Muscle of leg (tissue), 11 donors: Measurements from ENCODE around the gene NKD1. TPM values are rescaled to one million over a fixed set of nuclear protein-coding genes. Genes with fewer than 3 reads are reported as not detected.

Source experiments
- DNase-seq: peaks from one replicate; pipeline ENCODE4 v3.0.0; 2013
- H3K27ac ChIP-seq: one replicate; pipeline ENCODE4 v1.5.1; 2013; ENCODE audit warnings: mild to moderate bottlenecking, low read length, control low read depth
- H3K27me3 ChIP-seq: one replicate; pipeline ENCODE4 v1.6.1; 2013; ENCODE audit warnings: low read length; ENCODE audit not compliant: control insufficient read depth, insufficient read depth
- H3K36me3 ChIP-seq: one replicate; pipeline ENCODE4 v1.6.1; 2013; ENCODE audit warnings: low read length; ENCODE audit not compliant: control insufficient read depth, insufficient read depth
- H3K4me1 ChIP-seq: one replicate; pipeline ENCODE4 v1.6.1; 2013; ENCODE audit warnings: low read length; ENCODE audit not compliant: control insufficient read depth, insufficient read depth
- H3K4me3 ChIP-seq: one replicate; pipeline ENCODE4 v1.5.1; 2013; ENCODE audit warnings: low read length, control low read depth
- H3K9me3 ChIP-seq: replicated peaks from 2 replicates; pipeline ENCODE4 v1.6.1; 2013; ENCODE audit warnings: low read depth, low read length; ENCODE audit not compliant: control insufficient read depth
- WGBS: methylation state at CpG from one replicate; pipeline ENCODE4 v1.1.5; 2013; ENCODE audit warnings: missing lambda C conversion rate; ENCODE audit not compliant: insufficient coverage; 5-methylcytosine and 5-hydroxymethylcytosine counted together
- polyA plus RNA-seq, 8 donors: library from polyadenylated mRNA; unstranded; fragments of 120-200 nt; gene quantifications; one replicate each; pipeline versions ENCODE4 v1.2.1 to v1.2.3, GENCODE V29; 2013; ENCODE audit warnings: inconsistent platforms in 1 of 8, low replicate concordance in 1 of 8; ENCODE audit not compliant: insufficient read length in 8 of 8, insufficient read depth in 1 of 8
- total RNA-seq: library from RNA; stranded (reverse); fragments of 120-200 nt; gene quantifications from one replicate; pipeline ENCODE4 v1.2.4, GENCODE V29; 2013

NKD1 gene
- total and polyA plus RNA-seq, 9 donors, result 2.8 to 7.7 (median 4.5) TPM

- no peak for DNase-seq
- Histone ChIP-seq H3K27me3 (peaks cover 56% of the 10 kb centered on the region), H3K4me3 (no peak overlapping the region), H3K4me1 (peaks cover 15% of the 10 kb centered on the region), H3K9me3 (no peaks in the 10 kb centered on the region), H3K27ac (no peak overlapping the region), H3K36me3 (no peaks in the 10 kb centered on the region)
- WGBS, result 71% methylated on average over 1 of the region's 2 CpGs
These were observed 2.1 kb upstream of the NKD1 start for GRCh38 chr16:50546125-50546524.

- peaks cover 2% of the 10 kb centered on the region for H3K36me3 ChIP-seq
- peaks cover 59% of the 10 kb centered on the region for H3K27me3 ChIP-seq
- WGBS, result under 1% methylated on average over 39 of the region's 50 CpGs
- H3K4me3 ChIP-seq, result peak overlapping the region; percentile 57
- H3K9me3 ChIP-seq, result no peaks in the 10 kb centered on the region
- no peak overlapping the region for H3K27ac ChIP-seq
- peak; percentile 43 for DNase-seq
- H3K4me1 ChIP-seq, result peaks cover 15% of the 10 kb centered on the region
These were observed 664 bp upstream of the NKD1 start for GRCh38 chr16:50547340-50548124.

- H3K27ac ChIP-seq, result no peak overlapping the region
- H3K9me3 ChIP-seq, result no peaks in the 10 kb centered on the region
- H3K36me3 ChIP-seq, result peaks cover 5% of the 10 kb centered on the region
- 7% methylated on average over 45 of the region's 46 CpGs for WGBS
- H3K27me3 ChIP-seq, result peaks cover 49% of the 10 kb centered on the region
- H3K4me3 ChIP-seq, result peak overlapping the region; percentile 44
- H3K4me1 ChIP-seq, result peaks cover 15% of the 10 kb centered on the region
- DNase-seq, result no peak
These were observed 839 bp downstream of the NKD1 start for GRCh38 chr16:50548909-50549560.

- 63% methylated on average over 4 of the region's 7 CpGs for WGBS
- Histone ChIP-seq H3K27me3 (peaks cover 47% of the 10 kb centered on the region), H3K9me3 (no peaks in the 10 kb centered on the region), H3K4me3 (peak overlapping the region; percentile 44), H3K36me3 (peaks cover 5% of the 10 kb centered on the region), H3K4me1 (peaks cover 15% of the 10 kb centered on the region), H3K27ac (no peak overlapping the region)
- no peak for DNase-seq
These were observed 1.3 kb downstream of the NKD1 start for GRCh38 chr16:50549561-50549915.

- peaks cover 46% of the 10 kb centered on the region for H3K27me3 ChIP-seq
- no peak overlapping the region for H3K4me3 ChIP-seq
- H3K27ac ChIP-seq, result no peak overlapping the region
- no peak for DNase-seq
- peaks cover 5% of the 10 kb centered on the region for H3K36me3 ChIP-seq
- no peaks in the 10 kb centered on the region for H3K9me3 ChIP-seq
- 64% methylated on average over 8 of the region's 8 CpGs for WGBS
- H3K4me1 ChIP-seq, result peaks cover 15% of the 10 kb centered on the region
These were observed 1.8 kb downstream of the NKD1 start for GRCh38 chr16:50550035-50550434.

GRCh38 chr16:50550866-50551641, 2.9 kb downstream of the NKD1 start:
- Histone ChIP-seq H3K36me3 (peaks cover 8% of the 10 kb centered on the region), H3K27me3 (peaks cover 43% of the 10 kb centered on the region), H3K4me3 (no peak overlapping the region), H3K9me3 (no peaks in the 10 kb centered on the region), H3K4me1 (peaks cover 15% of the 10 kb centered on the region), H3K27ac (no peak overlapping the region)
- no peak for DNase-seq
- 62% methylated on average over 4 of the region's 9 CpGs for WGBS

- Histone ChIP-seq H3K36me3 (peaks cover 10% of the 10 kb centered on the region), H3K4me1 (peaks cover 13% of the 10 kb centered on the region), H3K4me3 (no peak overlapping the region), H3K9me3 (peaks cover 5% of the 10 kb centered on the region), H3K27ac (no peak overlapping the region), H3K27me3 (peaks cover 33% of the 10 kb centered on the region)
- DNase-seq, result no peak
- 80% methylated on average over 3 of the region's 7 CpGs for WGBS
These were observed 4.4 kb downstream of the NKD1 start for GRCh38 chr16:50552476-50553101.

GRCh38 chr16:50553182-50553710, 5.0 kb downstream of the NKD1 start:
- Histone ChIP-seq H3K27ac (no peak overlapping the region), H3K36me3 (peaks cover 10% of the 10 kb centered on the region), H3K4me3 (no peak overlapping the region), H3K9me3 (peaks cover 5% of the 10 kb centered on the region), H3K4me1 (peaks cover 9% of the 10 kb centered on the region), H3K27me3 (peaks cover 29% of the 10 kb centered on the region)
- whole genome bisulfite sequencing, result 52% methylated on average over 3 of the region's 7 CpGs
- DNase-seq, result no peak

- 80% methylated on average over 3 of the region's 7 CpGs for WGBS
- no peak overlapping the region for H3K27ac ChIP-seq
- H3K4me3 ChIP-seq, result no peak overlapping the region
- H3K4me1 ChIP-seq, result peaks cover 6% of the 10 kb centered on the region
- no peak for DNase-seq
- H3K27me3 ChIP-seq, result peaks cover 27% of the 10 kb centered on the region
- peaks cover 10% of the 10 kb centered on the region for H3K36me3 ChIP-seq
- peaks cover 5% of the 10 kb centered on the region for H3K9me3 ChIP-seq
These were observed 5.7 kb downstream of the NKD1 start for GRCh38 chr16:50553731-50554360.
